Measurements from ENCODE around the gene DQX1. TPM values are rescaled to one million over a fixed set of nuclear protein-coding genes. Genes with fewer than 3 reads are reported as not detected.

DQX1 gene
- total RNA-seq, 1 donor = not detected

- peak within 1 kb of the TSS; percentile 88 for H3K4me3 ChIP-seq (ENCODE audit: low read depth, low read length)
- TF ChIP-seq CTCF (IDR thresholded peaks at IDR 0.05; ENCODE audit: insufficient read depth, low read depth, low read length) = no peak
- DNase-seq (ENCODE audit: low read depth) = peak; percentile 91
Measured at GRCh38 chr2:74553892-74554819, 28.1 kb upstream of the DQX1 start, which contains the start of the genes DOK1 and LOXL3. Gene DOK1 (plus strand): TSS chr2:74554720. CDS start chr2:74554755, 35 bp downstream. Gene LOXL3 (minus strand): TSS chr2:74553942. CDS start chr2:74552634, 1,308 bp downstream.

- no peak for DNase-seq (ENCODE audit: low read depth)
- TF ChIP-seq CTCF (IDR thresholded peaks at IDR 0.05; ENCODE audit: insufficient read depth, low read depth, low read length) = no peak
- H3K4me3 ChIP-seq (ENCODE audit: low read depth, low read length) = peak overlapping the region; percentile 88
Measured at GRCh38 chr2:74552914-74553811, 27.1 kb upstream of the DQX1 start.

- no peak for DNase-seq (ENCODE audit: low read depth)
- no peak overlapping the region for H3K4me3 ChIP-seq (ENCODE audit: low read depth, low read length)
- no peak for TF ChIP-seq CTCF (IDR thresholded peaks at IDR 0.05; ENCODE audit: insufficient read depth, low read depth, low read length)
Measured at GRCh38 chr2:74551942-74552913, 26.2 kb upstream of the DQX1 start.

- no peak for TF ChIP-seq CTCF (IDR thresholded peaks at IDR 0.05; ENCODE audit: insufficient read depth, low read depth, low read length)
- no peak overlapping the region for H3K4me3 ChIP-seq (ENCODE audit: low read depth, low read length)
- DNase-seq (ENCODE audit: low read depth) = no peak
Measured at GRCh38 chr2:74551530-74551929, 25.5 kb upstream of the DQX1 start.

- no peak for DNase-seq (ENCODE audit: low read depth)
- TF ChIP-seq CTCF (IDR thresholded peaks at IDR 0.05; ENCODE audit: insufficient read depth, low read depth, low read length) = no peak
- H3K4me3 ChIP-seq (ENCODE audit: low read depth, low read length) = no peak overlapping the region
Measured at GRCh38 chr2:74550231-74550630, 24.2 kb upstream of the DQX1 start.
